Epithelial cell of esophagus (primary cell): Measurements from ENCODE around the gene TMEM204.

Experiments used
- DNase-seq: peaks from one replicate; pipeline ENCODE4 v3.0.0; 2010; ENCODE audit warnings: low read depth
- H3K4me3 ChIP-seq: 2 replicates; pipeline ENCODE4 v1.5.1; 2011; ENCODE audit warnings: mild to moderate bottlenecking, low read length, control low read depth
- TF ChIP-seq, protein P1 (sequence below): IDR thresholded peaks from 2 replicates; pipeline ENCODE4 v1.5.1; 2011; ENCODE audit warnings: low read depth, mild to moderate bottlenecking, low read length, control low read depth, inconsistent platforms; ENCODE audit not compliant: insufficient read depth; ENCODE audit errors: missing control alignments

TMEM204 gene

DNA sequence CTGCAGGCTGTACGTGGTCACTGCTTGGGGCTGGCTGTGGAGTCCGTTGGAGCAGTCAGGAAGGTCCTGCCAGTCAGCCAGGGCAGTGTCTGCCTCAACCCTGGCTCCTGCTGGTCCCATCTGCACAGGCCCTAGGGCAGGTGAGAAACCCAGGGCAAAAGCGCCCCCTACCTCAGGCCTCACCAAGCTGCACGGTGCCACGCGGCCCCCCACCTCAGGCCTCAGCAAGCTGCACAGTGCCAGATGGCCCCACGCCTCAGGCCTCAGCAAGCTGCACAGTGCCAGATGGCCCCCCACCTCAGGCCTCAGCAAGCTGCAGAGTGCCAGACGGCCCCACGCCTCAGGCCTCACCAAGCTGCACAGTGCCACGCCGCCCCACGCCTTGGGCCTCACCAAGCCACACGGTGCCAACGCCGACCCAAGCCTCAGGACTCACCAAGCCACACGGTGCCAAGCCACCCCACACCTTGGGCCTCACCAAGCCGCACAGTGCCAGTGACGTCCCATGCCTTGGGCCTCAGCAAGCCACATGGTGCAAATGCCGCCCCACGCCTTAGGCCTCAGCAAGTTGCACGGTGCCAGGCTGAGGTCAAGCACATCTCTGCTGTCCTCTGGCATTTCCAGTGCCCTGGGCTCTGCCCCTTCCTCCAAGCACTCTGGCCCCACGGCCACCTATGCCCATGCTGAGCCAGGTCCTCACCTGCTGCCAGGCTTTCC lies 5.5 kb downstream of the TMEM204 start:
- DNase-seq: no peak
- TF ChIP-seq, protein P1, sequence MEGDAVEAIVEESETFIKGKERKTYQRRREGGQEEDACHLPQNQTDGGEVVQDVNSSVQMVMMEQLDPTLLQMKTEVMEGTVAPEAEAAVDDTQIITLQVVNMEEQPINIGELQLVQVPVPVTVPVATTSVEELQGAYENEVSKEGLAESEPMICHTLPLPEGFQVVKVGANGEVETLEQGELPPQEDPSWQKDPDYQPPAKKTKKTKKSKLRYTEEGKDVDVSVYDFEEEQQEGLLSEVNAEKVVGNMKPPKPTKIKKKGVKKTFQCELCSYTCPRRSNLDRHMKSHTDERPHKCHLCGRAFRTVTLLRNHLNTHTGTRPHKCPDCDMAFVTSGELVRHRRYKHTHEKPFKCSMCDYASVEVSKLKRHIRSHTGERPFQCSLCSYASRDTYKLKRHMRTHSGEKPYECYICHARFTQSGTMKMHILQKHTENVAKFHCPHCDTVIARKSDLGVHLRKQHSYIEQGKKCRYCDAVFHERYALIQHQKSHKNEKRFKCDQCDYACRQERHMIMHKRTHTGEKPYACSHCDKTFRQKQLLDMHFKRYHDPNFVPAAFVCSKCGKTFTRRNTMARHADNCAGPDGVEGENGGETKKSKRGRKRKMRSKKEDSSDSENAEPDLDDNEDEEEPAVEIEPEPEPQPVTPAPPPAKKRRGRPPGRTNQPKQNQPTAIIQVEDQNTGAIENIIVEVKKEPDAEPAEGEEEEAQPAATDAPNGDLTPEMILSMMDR: no peak

DNA sequence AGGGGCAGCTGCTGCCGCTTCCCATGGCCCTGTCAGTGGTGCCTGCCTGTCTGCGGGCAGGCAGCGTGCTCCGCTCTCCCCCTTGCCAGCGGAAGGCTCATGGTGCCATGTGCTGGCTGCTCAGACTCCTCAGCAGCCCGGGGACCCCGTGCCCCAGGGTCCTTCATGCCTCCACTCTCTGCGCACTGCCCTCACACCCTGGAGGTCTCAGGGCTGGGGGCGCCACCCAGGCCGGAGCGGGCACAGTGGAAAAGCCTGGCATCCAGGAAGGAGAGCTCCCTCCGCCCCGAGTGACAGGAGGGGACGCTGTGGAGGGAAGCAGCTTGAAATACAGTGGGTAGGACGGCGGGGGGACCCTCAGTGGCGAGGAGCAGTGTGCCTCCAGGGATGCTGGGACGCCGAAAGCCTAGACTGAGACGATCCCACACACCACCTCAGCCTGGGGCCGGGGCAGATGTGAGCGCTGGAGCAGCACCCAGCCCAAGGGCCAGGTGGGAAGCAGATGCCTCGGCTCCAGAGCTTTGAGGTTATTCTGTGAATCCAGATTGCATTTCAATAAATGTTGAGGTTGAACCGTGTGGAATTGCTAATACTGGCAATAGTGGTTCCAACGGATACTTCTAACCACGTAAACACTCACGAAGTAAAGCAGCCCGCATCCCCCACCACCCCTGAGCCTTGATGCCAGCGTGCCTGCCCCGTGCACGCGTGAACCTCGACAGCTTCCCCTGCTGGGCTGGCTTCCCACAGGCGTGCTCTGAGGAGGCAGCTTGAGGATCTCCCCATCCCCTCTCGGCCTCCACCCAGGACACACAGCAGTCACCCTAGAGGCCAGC lies 6.5 kb downstream of the TMEM204 start:
- no peak for DNase-seq
- H3K4me3 ChIP-seq: no peak overlapping the region
- TF ChIP-seq, protein P1: no peak

More for the DNA sequence above, 5.5 kb downstream of the TMEM204 start:
- no peak overlapping the region for H3K4me3 ChIP-seq

DNA sequence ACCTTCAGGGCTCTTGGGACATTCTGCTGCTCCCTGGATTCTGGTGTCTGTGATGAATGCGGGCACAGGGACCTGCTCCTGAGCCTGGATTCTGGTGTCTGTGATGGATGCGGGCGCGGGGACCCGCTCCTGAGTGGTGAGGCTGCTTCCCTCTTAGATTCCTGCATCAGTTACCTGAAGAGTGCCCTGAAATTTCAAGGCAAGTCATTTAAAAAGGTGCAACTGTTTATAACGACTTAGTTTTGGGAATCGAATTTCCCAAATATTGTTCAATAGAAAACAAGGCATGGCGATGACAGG lies 7.0 kb downstream of the TMEM204 start:
- no peak for DNase-seq
- no peak overlapping the region for H3K4me3 ChIP-seq
- TF ChIP-seq, protein P1: no peak

DNA sequence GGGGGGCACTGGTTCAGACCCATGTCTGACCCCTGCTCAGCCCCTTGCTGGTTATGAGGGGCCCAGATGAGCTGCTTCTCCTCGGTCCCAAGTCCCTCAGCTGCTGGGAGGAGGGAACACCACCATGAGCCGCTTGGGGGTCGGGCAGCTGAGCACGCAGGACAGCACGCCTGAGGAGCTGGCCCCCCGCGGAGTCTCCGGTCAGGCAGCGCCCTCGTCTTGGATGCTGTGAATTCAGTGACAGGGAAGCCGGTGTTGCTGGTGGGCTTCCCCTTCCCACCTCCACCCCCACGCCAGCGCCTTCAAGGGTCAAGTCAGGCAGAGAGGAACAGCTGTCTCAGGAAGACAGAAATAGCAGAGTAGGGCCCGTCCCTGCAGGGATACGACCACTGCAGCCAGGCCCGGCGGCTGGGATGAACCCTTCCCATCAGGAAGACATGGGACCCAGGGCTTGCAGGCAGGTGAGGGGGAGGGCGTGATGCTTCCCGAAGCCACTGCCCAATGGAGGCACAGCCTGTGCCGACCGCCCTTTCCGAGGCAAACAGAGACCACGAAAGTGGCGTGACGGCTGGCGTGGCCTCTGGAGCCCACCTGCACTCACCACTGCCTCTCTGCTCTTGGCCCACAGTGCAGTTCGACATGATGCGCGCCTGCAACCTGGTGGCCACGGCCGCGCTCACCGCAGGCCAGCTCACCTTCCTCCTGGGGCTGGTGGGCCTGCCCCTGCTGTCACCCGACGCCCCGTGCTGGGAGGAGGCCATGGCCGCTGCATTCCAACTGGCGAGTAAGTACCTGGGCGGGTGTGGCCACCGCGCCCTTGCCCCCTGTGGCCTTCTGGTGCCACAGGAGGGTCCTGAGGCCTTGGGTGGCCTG lies 8.1 kb downstream of the TMEM204 start:
- no peak for DNase-seq
- TF ChIP-seq, protein P1: no peak
- no peak overlapping the region for H3K4me3 ChIP-seq

DNA sequence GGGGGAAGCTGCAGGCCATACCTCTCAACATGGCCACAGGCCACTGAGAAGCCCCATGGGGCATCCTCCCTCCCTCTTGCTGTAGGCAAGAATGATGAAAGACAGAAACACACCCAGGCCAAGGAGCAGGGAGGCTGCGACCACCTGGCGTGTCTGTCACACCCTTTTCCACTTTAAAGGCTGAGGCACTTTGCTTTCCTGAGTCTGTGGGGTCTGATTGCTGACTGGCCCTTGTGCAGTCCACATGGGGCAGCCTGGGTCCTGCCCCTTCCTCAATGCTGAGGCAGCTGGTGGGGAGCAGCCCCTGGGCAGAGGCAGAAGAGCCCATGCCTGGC lies 8.7 kb downstream of the TMEM204 start:
- no peak overlapping the region for H3K4me3 ChIP-seq
- TF ChIP-seq, protein P1: no peak

DNA sequence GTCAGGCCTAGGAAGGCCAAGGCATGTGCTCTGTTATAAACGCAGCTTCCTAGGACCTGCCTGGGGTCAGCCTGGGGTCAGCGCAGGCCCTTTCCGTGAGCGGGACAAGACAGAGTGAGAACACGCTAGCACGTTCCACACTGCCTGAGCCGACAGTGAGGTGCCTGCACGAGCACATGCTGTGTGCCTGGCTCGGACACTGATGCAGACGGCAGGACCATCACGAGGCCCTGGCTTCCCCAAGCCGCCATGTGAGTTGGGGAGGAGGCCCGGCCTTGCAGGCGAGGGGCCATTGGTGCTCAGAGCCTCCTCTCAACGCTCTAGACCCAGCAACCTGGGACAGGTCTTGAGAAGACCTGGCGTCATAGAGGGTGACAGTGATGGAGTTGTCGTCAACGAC lies 9.1 kb downstream of the TMEM204 start:
- no peak for DNase-seq
- TF ChIP-seq, protein P1: no peak
- no peak overlapping the region for H3K4me3 ChIP-seq

More for the DNA sequence above, 8.7 kb downstream of the TMEM204 start:
- DNase-seq: no peak
